H1 (cell line): ENCODE results near the gene DLGAP3. TPM values are rescaled to one million over a fixed set of nuclear protein-coding genes. Genes with fewer than 3 reads are reported as not detected.

ENCODE experiments used
- CTCF ChIA-PET: fragments of 300-600 bp; sonication (Branson Sonifier 250); formaldehyde crosslinking; loops from one replicate; lab custom pipeline; 2021; ENCODE audit not compliant: partially characterized antibody; lab: Charles Lee
- POLR2A ChIA-PET: fragments of 300-600 bp; sonication (Branson Sonifier 250); formaldehyde crosslinking; loops from one replicate; lab custom pipeline; 2021; ENCODE audit warnings: inconsistent platforms; ENCODE audit not compliant: partially characterized antibody; lab: Charles Lee
- DNase-seq, 2 experiments: peaks; one replicate each; pipeline versions ENCODE4 v3.0.0 to v3.0.0-alpha.2; 2010 to 2022; ENCODE audit warnings: low spot score in 2 of 2, low read depth in 1 of 2, mixed read lengths in 1 of 2
- FAIRE-seq: peaks from 2 replicates; lab custom pipeline; 2011; peaks lifted over from hg19 to GRCh38; lab: Jason Lieb, UNC
- H2AFZ ChIP-seq: 2 replicates; pipeline ENCODE4 v1.8.1; 2012; ENCODE audit warnings: low read length, inconsistent platforms
- H2AK5ac ChIP-seq: 2 replicates; pipeline ENCODE4 v1.6.1; 2013; ENCODE audit warnings: low read depth, low read length
- H2BK120ac ChIP-seq: replicated peaks from 2 replicates; pipeline ENCODE3; 2013; ENCODE audit warnings: low read depth, low read length, inconsistent platforms
- H2BK12ac ChIP-seq: 2 replicates; pipeline ENCODE4 v1.6.1; 2013; ENCODE audit warnings: low read depth, low read length
- H2BK15ac ChIP-seq: 2 replicates; pipeline ENCODE4 v1.6.1; 2013; ENCODE audit warnings: low read length
- H2BK20ac ChIP-seq: 2 replicates; pipeline ENCODE4 v1.6.1; 2013; ENCODE audit warnings: low read length
- H2BK5ac ChIP-seq: 2 replicates; pipeline ENCODE4 v1.6.1; 2013; ENCODE audit warnings: low read depth, low read length
- H3K14ac ChIP-seq: 2 replicates; pipeline ENCODE4 v1.6.1; 2013; ENCODE audit warnings: inconsistent platforms; ENCODE audit not compliant: insufficient read length
- H3K18ac ChIP-seq: 2 replicates; pipeline ENCODE4 v1.6.1; 2013; ENCODE audit warnings: low read length; ENCODE audit errors: extremely low read depth
- H3K23ac ChIP-seq: 2 replicates; pipeline ENCODE4 v1.6.1; 2013; ENCODE audit warnings: inconsistent platforms; ENCODE audit not compliant: insufficient read length
- H3K23me2 ChIP-seq: 2 replicates; pipeline ENCODE4 v1.6.1; 2013; ENCODE audit warnings: low read depth, low read length
- H3K27ac ChIP-seq: 2 replicates; pipeline ENCODE4 v1.6.1; 2011; ENCODE audit warnings: low read depth, low read length, inconsistent platforms
- H3K27me3 ChIP-seq, 4 experiments: replicated peaks in 1 of 4; 1 replicate in 1 of 4; 2 replicates in 3 of 4; pipeline versions ENCODE4 v1.6.1 to v1.8.1; 2011 to 2013; ENCODE audit warnings: low read length in 3 of 4, mild to moderate bottlenecking in 3 of 4, inconsistent platforms in 2 of 4, mixed read lengths in 2 of 4, moderate library complexity in 1 of 4; ENCODE audit not compliant: control insufficient read depth in 3 of 4, insufficient read depth in 3 of 4; ENCODE audit errors: extremely low read depth in 1 of 4
- H3K36me3 ChIP-seq, 4 experiments: 2 replicates each; pipeline versions ENCODE4 v1.6.1 to v1.8.1; 2011 to 2013; ENCODE audit warnings: mild to moderate bottlenecking in 4 of 4, low read length in 3 of 4, moderate library complexity in 2 of 4, control low read depth in 1 of 4, inconsistent platforms in 1 of 4; ENCODE audit not compliant: insufficient read depth in 4 of 4, control insufficient read depth in 2 of 4
- H3K4ac ChIP-seq: replicated peaks from 2 replicates; pipeline ENCODE3; 2013; ENCODE audit warnings: low read length, low read depth, mixed read lengths, inconsistent platforms; ENCODE audit not compliant: insufficient read length
- H3K4me1 ChIP-seq, 4 experiments: replicated peaks in 1 of 4; 1 replicate in 1 of 4; 2 replicates in 3 of 4; pipeline versions ENCODE4 v1.6.1 to v1.8.1; 2011 to 2013; ENCODE audit warnings: low read length in 3 of 4, inconsistent platforms in 2 of 4, mixed read lengths in 1 of 4; ENCODE audit not compliant: insufficient read depth in 4 of 4, control insufficient read depth in 3 of 4
- H3K4me2 ChIP-seq, 2 experiments: 2 replicates each; pipeline versions ENCODE4 v1.6.1 to v1.8.1; 2011 to 2013; ENCODE audit warnings: low read depth in 2 of 2, low read length in 2 of 2, control low read depth in 1 of 2, inconsistent platforms in 1 of 2, mild to moderate bottlenecking in 1 of 2; ENCODE audit not compliant: insufficient read depth in 1 of 2
- H3K4me3 ChIP-seq, 4 experiments: fragments of 200-600, 300-600 bp in 1 of 4; sonication (generic), shearing (Covaris generic), sonication (Bioruptor Twin) in 1 of 4; 2 replicates each; pipeline versions ENCODE4 v1.5.1 to v1.8.1; 2011 to 2016; ENCODE audit warnings: low read length in 4 of 4, low read depth in 3 of 4, control low read depth in 2 of 4, inconsistent platforms in 2 of 4, mild to moderate bottlenecking in 2 of 4, mixed read lengths in 1 of 4, moderate library complexity in 1 of 4; ENCODE audit not compliant: insufficient read depth in 2 of 4; ENCODE audit errors: extremely low read depth in 1 of 4
- H3K56ac ChIP-seq: replicated peaks from 2 replicates; pipeline ENCODE3; 2013; ENCODE audit warnings: low read depth, mild to moderate bottlenecking, mixed read lengths, low read length, inconsistent platforms; ENCODE audit not compliant: insufficient read length
- H3K79me1 ChIP-seq: 2 replicates; pipeline ENCODE4 v1.6.1; 2013; ENCODE audit warnings: low read depth, low read length, control low read depth
- H3K79me2 ChIP-seq, 2 experiments: 2 replicates each; pipeline versions ENCODE4 v1.6.1 to v1.8.1; 2012 to 2013; ENCODE audit warnings: low read length in 2 of 2, mild to moderate bottlenecking in 2 of 2, inconsistent platforms in 1 of 2; ENCODE audit not compliant: insufficient read depth in 2 of 2, control insufficient read depth in 1 of 2
- H3K9ac ChIP-seq, 4 experiments: replicated peaks in 1 of 4; 1 replicate in 1 of 4; 2 replicates in 3 of 4; pipeline versions ENCODE4 v1.6.1 to v1.8.1; 2011 to 2013; ENCODE audit warnings: low read depth in 3 of 4, low read length in 3 of 4, control low read depth in 2 of 4, mild to moderate bottlenecking in 2 of 4, moderate library complexity in 2 of 4, inconsistent platforms in 1 of 4; ENCODE audit errors: extremely low read depth in 1 of 4
- H3K9me3 ChIP-seq, 2 experiments: 2 replicates each; pipeline versions ENCODE4 v1.6.1 to v1.8.1; 2012 to 2013; ENCODE audit warnings: mild to moderate bottlenecking in 2 of 2, moderate library complexity in 2 of 2, control low read depth in 1 of 2, inconsistent platforms in 1 of 2, low read depth in 1 of 2, low read length in 1 of 2, mixed read lengths in 1 of 2; ENCODE audit not compliant: insufficient read depth in 2 of 2
- H4K20me1 ChIP-seq, 2 experiments: replicated peaks in 1 of 2; 2 replicates each; pipeline versions ENCODE3 to v1.8.1; 2011 to 2013; ENCODE audit warnings: inconsistent platforms in 2 of 2, low read length in 2 of 2, mild to moderate bottlenecking in 1 of 2; ENCODE audit not compliant: insufficient read depth in 2 of 2, control insufficient read depth in 1 of 2
- H4K5ac ChIP-seq: 2 replicates; pipeline ENCODE4 v1.6.1; 2013; ENCODE audit warnings: low read length, low read depth, mixed read lengths, inconsistent platforms; ENCODE audit not compliant: insufficient read length
- H4K8ac ChIP-seq: 2 replicates; pipeline ENCODE4 v1.8.0; 2013; ENCODE audit warnings: mild to moderate bottlenecking, moderate library complexity, low read length, inconsistent platforms; ENCODE audit not compliant: insufficient read depth; ENCODE audit errors: extremely low read depth
- H4K91ac ChIP-seq: replicated peaks from 2 replicates; pipeline ENCODE3; 2013; ENCODE audit warnings: low read length, mixed read lengths, inconsistent platforms; ENCODE audit not compliant: insufficient read length
- ZNF274 ChIP-seq: IDR thresholded peaks from 2 replicates; pipeline ENCODE4 v1.7.0; 2012; ENCODE audit warnings: low read length, borderline replicate concordance; ENCODE audit errors: extremely low read depth
- WGBS, 2 experiments: shearing (Covaris generic) in 1 of 2; methylation state at CpG; one replicate each; pipeline versions ENCODE4 v1.1.6 to v1.1.7; 2013 to 2015; ENCODE audit warnings: low lambda C conversion rate in 2 of 2, mixed read lengths in 2 of 2, inconsistent platforms in 1 of 2, low coverage in 1 of 2, missing lambda C conversion rate in 1 of 2; ENCODE audit not compliant: insufficient replicate concordance in 2 of 2, insufficient coverage in 1 of 2, insufficient read length in 1 of 2; ENCODE audit errors: extremely low coverage in 1 of 2, missing lambda C conversion rate in 1 of 2; 5-methylcytosine and 5-hydroxymethylcytosine counted together
- polyA plus RNA-seq, 7 experiments: library from polyadenylated mRNA; depleted of rRNA in 3 of 7; stranded (reverse) in 5 of 7; unstranded in 2 of 7; fragments of >200 nt in 5 of 7; fragments of 200-250 nt in 2 of 7; gene quantifications; 1 replicate in 5 of 7; 2 replicates in 1 of 7; 4 replicates in 1 of 7; pipeline versions ENCODE4 v1.2.1 to v1.2.3, GENCODE V29; 2011 to 2013; ENCODE audit warnings: missing spikeins in 2 of 7, mixed read lengths in 2 of 7
- total RNA-seq: library from RNA; stranded (reverse); fragmentation: NEBNext Ultra II Directional; extraction: Animal tissue kit (Norgen Biotek cat#: 25700); gene quantifications from 2 replicates; pipeline ENCODE4 v1.2.1, GENCODE V29; 2021
- TF ChIP-seq, protein P1 (sequence below), 3 experiments: IDR thresholded peaks; 1 replicate in 2 of 3; 2 replicates in 1 of 3; pipeline versions ENCODE4 v1.5.1 to v1.6.1; 2011; ENCODE audit warnings: low read length in 3 of 3, mild to moderate bottlenecking in 3 of 3, inconsistent platforms in 2 of 3, low read depth in 1 of 3, moderate library complexity in 1 of 3; ENCODE audit not compliant: insufficient read depth in 1 of 3; ENCODE audit errors: control extremely low read depth in 1 of 3

DLGAP3 gene
- total and polyA plus RNA-seq, 2 of the 8 experiments (the other 6 are each of a cell fraction or from before 2014, with no cell fraction given) = 3.8 to 13.2 TPM

DNA sequence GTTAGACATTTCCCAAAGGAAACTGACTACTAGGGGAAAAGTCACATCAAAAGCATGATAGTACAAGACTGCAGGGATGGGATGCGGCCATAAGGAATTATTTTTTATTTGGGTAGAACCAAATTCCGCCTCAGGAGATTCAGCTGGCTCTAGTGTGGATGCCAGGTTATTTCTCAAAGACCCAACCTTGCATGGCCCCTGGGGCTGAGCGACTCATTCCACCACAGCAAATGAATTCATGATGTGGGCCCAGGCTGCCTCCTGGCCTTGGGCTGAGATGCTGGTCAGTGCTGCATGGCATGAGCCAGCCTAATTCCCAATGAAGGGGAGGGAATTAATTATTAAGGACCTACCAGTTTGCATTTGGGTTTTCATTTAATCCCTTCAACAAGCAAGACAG, 43.9 kb upstream of the DLGAP3 start:
- no peak for DNase-seq
- Histone ChIP-seq H3K9me3 (peaks cover 0 to 8% of the 10 kb centered on the region in 2 experiments; a peak in 2 of 4 replicates), H2BK20ac (no peak overlapping the region), H4K20me1 (no peaks in the 10 kb centered on the region), H3K4me2 (no peak overlapping the region), H3K23me2 (no peaks in the 10 kb centered on the region), H4K91ac (no peak overlapping the region), H4K8ac (no peak overlapping the region), H3K18ac (no peak overlapping the region), H2BK12ac (no peak overlapping the region), H3K9ac (no peak overlapping the region), H3K79me1 (no peaks in the 10 kb centered on the region), H3K56ac (no peak overlapping the region), H4K5ac (no peak overlapping the region), H2AFZ (no peak overlapping the region), H3K36me3 (no peaks in the 10 kb centered on the region), H2AK5ac (no peak overlapping the region), H3K23ac (no peak overlapping the region), H3K27me3 (no peaks in the 10 kb centered on the region), H2BK15ac (no peak overlapping the region), H2BK120ac (no peak overlapping the region), H3K79me2 (no peaks in the 10 kb centered on the region), H3K4me1 (peaks cover 0 to 6% (median 2%) of the 10 kb centered on the region in 4 experiments; a peak in 2 of 7 replicates), H3K4me3 (no peak overlapping the region), H3K14ac (no peak overlapping the region), H3K4ac (no peak overlapping the region), H3K27ac (no peak overlapping the region), H2BK5ac (no peak overlapping the region)
- ChIA-PET POLR2A (interaction anchor here (1.4 to 5.3 kb wide), 3 partner anchors 11 to 114 kb away, joined by 3 to 35 read pairs (median 5); partner anchors contain the start of genes SMIM12 and TMEM35B), CTCF (interaction anchor here (1.3 to 1.6 kb wide), 4 partner anchors 13 to 49 kb away, joined by 3 to 4 read pairs (median 4); no protein-coding TSS in a partner anchor)
- 89% methylated on average over 3 of the region's 3 CpGs; no CpG with 5 or more reads in 1 of the 2 experiments for WGBS, 2 experiments
- no peak for FAIRE-seq
- TF ChIP-seq, protein P1, sequence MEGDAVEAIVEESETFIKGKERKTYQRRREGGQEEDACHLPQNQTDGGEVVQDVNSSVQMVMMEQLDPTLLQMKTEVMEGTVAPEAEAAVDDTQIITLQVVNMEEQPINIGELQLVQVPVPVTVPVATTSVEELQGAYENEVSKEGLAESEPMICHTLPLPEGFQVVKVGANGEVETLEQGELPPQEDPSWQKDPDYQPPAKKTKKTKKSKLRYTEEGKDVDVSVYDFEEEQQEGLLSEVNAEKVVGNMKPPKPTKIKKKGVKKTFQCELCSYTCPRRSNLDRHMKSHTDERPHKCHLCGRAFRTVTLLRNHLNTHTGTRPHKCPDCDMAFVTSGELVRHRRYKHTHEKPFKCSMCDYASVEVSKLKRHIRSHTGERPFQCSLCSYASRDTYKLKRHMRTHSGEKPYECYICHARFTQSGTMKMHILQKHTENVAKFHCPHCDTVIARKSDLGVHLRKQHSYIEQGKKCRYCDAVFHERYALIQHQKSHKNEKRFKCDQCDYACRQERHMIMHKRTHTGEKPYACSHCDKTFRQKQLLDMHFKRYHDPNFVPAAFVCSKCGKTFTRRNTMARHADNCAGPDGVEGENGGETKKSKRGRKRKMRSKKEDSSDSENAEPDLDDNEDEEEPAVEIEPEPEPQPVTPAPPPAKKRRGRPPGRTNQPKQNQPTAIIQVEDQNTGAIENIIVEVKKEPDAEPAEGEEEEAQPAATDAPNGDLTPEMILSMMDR (IDR thresholded peaks at IDR 0.05; ENCODE audit: control extremely low read depth in 1 of 3, insufficient read depth in 1 of 3, low read depth in 1 of 3, low read length in 3 of 3) = no peak
- TF ChIP-seq ZNF274 = no peak
